Calu3 (cell line): ENCODE data around the gene SYN1. TPM values are rescaled to one million over a fixed set of nuclear protein-coding genes. Genes with fewer than 3 reads are reported as not detected.

ENCODE experiments used
- BruUV-seq: library from RNA; stranded (reverse); fragments of 400-500 nt; replicated peaks from 2 replicates; lab custom pipeline; 2021; lab: Mats Ljungman, UMichigan
- CTCF ChIA-PET: fragments of 300-600 bp; sonication (Branson Sonifier 250); formaldehyde crosslinking; loops from one replicate; lab custom pipeline; 2022; ENCODE audit warnings: antibody characterized with exemption; lab: Charles Lee
- DNase-seq: peaks from one replicate; pipeline ENCODE4 v3.0.0; 2022
- H3K27ac Mint-ChIP-seq: one replicate; pipeline ENCODE4 v1.8.0; 2022; ENCODE audit warnings: mixed read lengths; ENCODE audit not compliant: unreplicated experiment
- H3K27me3 Mint-ChIP-seq: one replicate; pipeline ENCODE4 v1.8.0; 2022; ENCODE audit warnings: mixed read lengths; ENCODE audit not compliant: unreplicated experiment
- H3K36me3 Mint-ChIP-seq: one replicate; pipeline ENCODE4 v1.8.0; 2022; ENCODE audit warnings: mild to moderate bottlenecking, moderate library complexity, mixed read lengths; ENCODE audit not compliant: insufficient read depth, unreplicated experiment
- H3K4me1 Mint-ChIP-seq: one replicate; pipeline ENCODE4 v1.8.0; 2022; ENCODE audit warnings: mild to moderate bottlenecking, low read depth, mixed read lengths; ENCODE audit not compliant: unreplicated experiment
- H3K4me3 Mint-ChIP-seq: one replicate; pipeline ENCODE4 v1.8.0; 2022; ENCODE audit warnings: mild to moderate bottlenecking, low read depth, moderate library complexity, mixed read lengths; ENCODE audit not compliant: unreplicated experiment
- H3K9me3 Mint-ChIP-seq: one replicate; pipeline ENCODE4 v1.8.0; 2022; ENCODE audit warnings: low read depth, mixed read lengths; ENCODE audit not compliant: unreplicated experiment
- CTCF ChIP-seq: fragments of 200-600 bp; IDR thresholded peaks from one replicate; pipeline ENCODE4 v1.8.0; 2022; ENCODE audit warnings: antibody characterized with exemption; ENCODE audit not compliant: unreplicated experiment
- intact Hi-C: fragments of 100-400 bp; cut with micrococcal nuclease; formaldehyde crosslinking; loops from one replicate; pipeline ENCODE4 v1.10.0; 2022; ENCODE audit not compliant: unreplicated experiment
- total RNA-seq: library from RNA; stranded (reverse); gene quantifications from 2 replicates; pipeline ENCODE4 v1.2.3, GENCODE V29; 2022

SYN1 gene
- total RNA-seq, 1 experiment from 2014 or later = 0.21 TPM

GRCh38 chrX:47568656-47569295 is 50.9 kb downstream of the SYN1 start:
- DNase-seq = peak; percentile 28
- CTCF ChIA-PET = no interaction called here

GRCh38 chrX:47566841-47567240 is 52.8 kb downstream of the SYN1 start:
- H3K27ac Mint-ChIP-seq = no peak overlapping the region
- TF ChIP-seq CTCF = no peak
- no peak overlapping the region for H3K4me3 Mint-ChIP-seq
- H3K9me3 Mint-ChIP-seq = no peaks in the 10 kb centered on the region
- DNase-seq = no peak
- no peaks in the 10 kb centered on the region for H3K4me1 Mint-ChIP-seq
- peaks cover 46% of the 10 kb centered on the region for H3K36me3 Mint-ChIP-seq
- no TSS peak for BruUV-seq
- CTCF ChIA-PET = no interaction called here
- intact Hi-C loops = loop anchor here (10.0 kb wide), 2 partner anchors 58 to 88 kb away; partner anchors contain the start of genes CFP, ELK1 and UXT
- H3K27me3 Mint-ChIP-seq = no peaks in the 10 kb centered on the region

More at GRCh38 chrX:47568656-47569295, 50.9 kb downstream of the SYN1 start:
- H3K4me1 Mint-ChIP-seq = peaks cover 10% of the 10 kb centered on the region
- intact Hi-C loops = loop anchor here (10.0 kb wide), 2 partner anchors 56 to 86 kb away; partner anchors contain the start of genes CFP, ELK1 and UXT
- H3K36me3 Mint-ChIP-seq = peaks cover 54% of the 10 kb centered on the region
- no peak overlapping the region for H3K27ac Mint-ChIP-seq
- H3K27me3 Mint-ChIP-seq = no peaks in the 10 kb centered on the region
- peak; percentile 33 for TF ChIP-seq CTCF
- BruUV-seq = no TSS peak
- no peaks in the 10 kb centered on the region for H3K9me3 Mint-ChIP-seq
- no peak overlapping the region for H3K4me3 Mint-ChIP-seq

- CTCF ChIA-PET = no interaction called here
- no peaks in the 10 kb centered on the region for H3K9me3 Mint-ChIP-seq
- intact Hi-C loops = loop anchor here (10.0 kb wide), 2 partner anchors 60 to 90 kb away; partner anchors contain the start of genes CFP, ELK1 and UXT
- no TSS peak for BruUV-seq
- no peak for DNase-seq
- H3K36me3 Mint-ChIP-seq = peaks cover 42% of the 10 kb centered on the region
- H3K27ac Mint-ChIP-seq = no peak overlapping the region
- H3K4me1 Mint-ChIP-seq = peaks cover 7% of the 10 kb centered on the region
- TF ChIP-seq CTCF = no peak
- H3K4me3 Mint-ChIP-seq = no peak overlapping the region
- no peaks in the 10 kb centered on the region for H3K27me3 Mint-ChIP-seq
Measured at GRCh38 chrX:47564438-47565085, 55.1 kb downstream of the SYN1 start.

- intact Hi-C loops = loop anchor here (10.0 kb wide), 2 partner anchors 61 to 91 kb away; partner anchors contain the start of genes CFP, ELK1 and UXT
- no peak for DNase-seq
- no TSS peak for BruUV-seq
- Mint-ChIP-seq H3K27me3 (no peaks in the 10 kb centered on the region), H3K27ac (no peak overlapping the region), H3K36me3 (peaks cover 34% of the 10 kb centered on the region), H3K4me1 (peaks cover 7% of the 10 kb centered on the region), H3K4me3 (no peak overlapping the region), H3K9me3 (no peaks in the 10 kb centered on the region)
- TF ChIP-seq CTCF = no peak
- CTCF ChIA-PET = no interaction called here
Measured at GRCh38 chrX:47563801-47564315, 55.8 kb downstream of the SYN1 start.
